ENCODE data around the gene PCDHGA9.
"Not testable (repeated sequence)": the region's sequence is repeated elsewhere in the genome, so short reads cannot be mapped to it uniquely, and the experiment has no call there.

The PCDHGA9 gene

DNA sequence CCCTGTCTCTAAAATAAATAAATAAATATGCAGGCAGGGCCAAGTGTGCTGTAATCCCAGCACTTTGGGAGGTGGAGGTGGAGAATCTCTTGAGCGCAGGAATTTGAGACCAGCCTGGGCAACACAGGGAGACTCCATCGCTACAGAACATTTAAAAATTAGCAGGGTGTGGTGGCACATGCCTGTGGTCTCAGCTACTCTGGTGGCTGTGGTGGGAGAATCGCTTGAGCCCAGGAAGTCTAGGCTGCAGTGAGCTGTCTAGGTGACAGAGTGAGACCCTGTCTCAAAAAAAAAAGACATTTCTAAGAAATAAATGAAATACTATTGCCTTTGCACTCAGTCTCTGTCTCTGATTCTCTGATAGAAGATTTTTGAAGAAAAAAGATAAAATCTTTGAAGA, 9.0 kb downstream of the PCDHGA9 start:
- TF ChIP-seq, protein P1, sequence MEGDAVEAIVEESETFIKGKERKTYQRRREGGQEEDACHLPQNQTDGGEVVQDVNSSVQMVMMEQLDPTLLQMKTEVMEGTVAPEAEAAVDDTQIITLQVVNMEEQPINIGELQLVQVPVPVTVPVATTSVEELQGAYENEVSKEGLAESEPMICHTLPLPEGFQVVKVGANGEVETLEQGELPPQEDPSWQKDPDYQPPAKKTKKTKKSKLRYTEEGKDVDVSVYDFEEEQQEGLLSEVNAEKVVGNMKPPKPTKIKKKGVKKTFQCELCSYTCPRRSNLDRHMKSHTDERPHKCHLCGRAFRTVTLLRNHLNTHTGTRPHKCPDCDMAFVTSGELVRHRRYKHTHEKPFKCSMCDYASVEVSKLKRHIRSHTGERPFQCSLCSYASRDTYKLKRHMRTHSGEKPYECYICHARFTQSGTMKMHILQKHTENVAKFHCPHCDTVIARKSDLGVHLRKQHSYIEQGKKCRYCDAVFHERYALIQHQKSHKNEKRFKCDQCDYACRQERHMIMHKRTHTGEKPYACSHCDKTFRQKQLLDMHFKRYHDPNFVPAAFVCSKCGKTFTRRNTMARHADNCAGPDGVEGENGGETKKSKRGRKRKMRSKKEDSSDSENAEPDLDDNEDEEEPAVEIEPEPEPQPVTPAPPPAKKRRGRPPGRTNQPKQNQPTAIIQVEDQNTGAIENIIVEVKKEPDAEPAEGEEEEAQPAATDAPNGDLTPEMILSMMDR (IDR thresholded peaks at IDR 0.05; ENCODE audit: insufficient read depth, low read length, poor library complexity, severe bottlenecking) = no peak
- no peaks in the 10 kb centered on the region for H3K36me3 ChIP-seq (ENCODE audit: control insufficient read depth, insufficient read depth, low read length)

DNA sequence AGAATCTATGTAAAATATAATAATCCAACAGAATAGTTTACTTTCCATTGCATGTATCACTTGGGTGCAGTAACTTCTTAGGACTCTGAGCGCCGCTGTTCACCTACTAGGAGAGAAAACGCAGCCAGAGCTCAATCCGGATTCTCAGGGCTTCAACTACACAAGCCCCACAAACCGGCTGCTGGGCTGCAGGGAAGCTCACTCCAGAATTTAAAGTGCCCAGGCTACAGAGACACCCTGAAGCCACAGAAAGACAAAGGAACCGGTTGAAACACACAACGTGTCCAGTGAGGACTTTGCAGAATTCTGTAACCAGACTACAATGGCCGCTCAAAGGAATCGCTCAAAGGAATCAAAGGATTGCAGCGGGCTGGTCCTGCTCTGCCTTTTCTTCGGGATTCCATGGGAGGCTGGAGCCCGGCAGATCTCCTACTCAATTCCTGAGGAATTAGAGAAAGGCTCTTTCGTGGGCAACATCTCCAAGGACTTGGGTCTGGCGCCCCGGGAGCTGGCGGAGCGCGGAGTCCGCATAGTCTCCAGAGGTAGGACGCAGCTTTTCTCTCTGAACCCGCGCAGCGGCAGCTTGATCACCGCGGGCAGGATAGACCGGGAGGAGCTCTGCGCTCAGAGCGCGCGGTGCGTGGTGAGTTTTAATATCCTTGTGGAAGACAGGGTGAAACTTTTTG, 10.4 kb downstream of the PCDHGA9 start, which contains the start of gene PCDHGA10:
Gene PCDHGA10 (plus strand): TSS at position 134 of the 686 bp plus-strand sequence. CDS start 189 bp downstream, at position 323.
- no peaks in the 10 kb centered on the region for H3K36me3 ChIP-seq (ENCODE audit: control insufficient read depth, insufficient read depth, low read length)
- peak within 1 kb of the TSS; percentile 62 for H3K4me3 ChIP-seq (replicated peaks; ENCODE audit: low read depth, low read length)
- no peak for DNase-seq (ENCODE audit: extremely low read depth, insufficient read length)
- TF ChIP-seq, protein P1 (IDR thresholded peaks at IDR 0.05; ENCODE audit: insufficient read depth, low read length, poor library complexity, severe bottlenecking) = peak; percentile 79
- no peaks in the 10 kb centered on the region for H3K27me3 ChIP-seq (replicated peaks; ENCODE audit: control insufficient read depth, insufficient read depth, low read length)

More for the DNA sequence above, 9.0 kb downstream of the PCDHGA9 start:
- no peak for DNase-seq (ENCODE audit: extremely low read depth, insufficient read length)
- Histone ChIP-seq H3K4me3 (replicated peaks; ENCODE audit: low read depth, low read length) (no peak overlapping the region), H3K27me3 (replicated peaks; ENCODE audit: control insufficient read depth, insufficient read depth, low read length) (no peaks in the 10 kb centered on the region)

DNA sequence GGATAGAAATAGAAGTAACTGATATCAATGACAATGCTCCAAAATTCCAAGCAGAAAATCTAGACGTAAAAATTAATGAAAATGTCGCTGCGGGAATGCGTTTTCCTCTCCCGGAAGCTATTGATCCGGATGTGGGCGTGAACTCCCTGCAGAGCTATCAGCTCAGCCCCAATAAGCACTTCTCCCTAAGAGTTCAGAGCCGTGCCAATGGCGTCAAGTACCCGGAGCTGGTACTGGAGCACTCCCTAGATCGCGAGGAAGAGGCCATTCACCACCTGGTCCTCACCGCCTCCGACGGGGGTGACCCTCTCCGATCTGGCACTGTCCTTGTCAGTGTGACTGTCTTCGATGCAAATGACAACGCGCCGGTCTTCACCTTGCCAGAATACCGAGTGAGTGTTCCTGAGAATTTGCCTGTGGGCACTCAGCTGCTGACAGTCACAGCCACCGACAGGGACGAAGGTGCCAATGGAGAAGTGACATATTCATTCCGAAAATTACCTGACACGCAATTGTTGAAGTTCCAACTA, 11.0 kb downstream of the PCDHGA9 start:
- H3K27me3 ChIP-seq (replicated peaks; ENCODE audit: control insufficient read depth, insufficient read depth, low read length) = no peaks in the 10 kb centered on the region
- no peak for DNase-seq (ENCODE audit: extremely low read depth, insufficient read length)
- H3K36me3 ChIP-seq (ENCODE audit: control insufficient read depth, insufficient read depth, low read length) = no peaks in the 10 kb centered on the region
- H3K4me3 ChIP-seq (replicated peaks; ENCODE audit: low read depth, low read length) = peak overlapping the region; percentile 62
- TF ChIP-seq, protein P1 (IDR thresholded peaks at IDR 0.05; ENCODE audit: insufficient read depth, low read length, poor library complexity, severe bottlenecking) = no peak

DNA sequence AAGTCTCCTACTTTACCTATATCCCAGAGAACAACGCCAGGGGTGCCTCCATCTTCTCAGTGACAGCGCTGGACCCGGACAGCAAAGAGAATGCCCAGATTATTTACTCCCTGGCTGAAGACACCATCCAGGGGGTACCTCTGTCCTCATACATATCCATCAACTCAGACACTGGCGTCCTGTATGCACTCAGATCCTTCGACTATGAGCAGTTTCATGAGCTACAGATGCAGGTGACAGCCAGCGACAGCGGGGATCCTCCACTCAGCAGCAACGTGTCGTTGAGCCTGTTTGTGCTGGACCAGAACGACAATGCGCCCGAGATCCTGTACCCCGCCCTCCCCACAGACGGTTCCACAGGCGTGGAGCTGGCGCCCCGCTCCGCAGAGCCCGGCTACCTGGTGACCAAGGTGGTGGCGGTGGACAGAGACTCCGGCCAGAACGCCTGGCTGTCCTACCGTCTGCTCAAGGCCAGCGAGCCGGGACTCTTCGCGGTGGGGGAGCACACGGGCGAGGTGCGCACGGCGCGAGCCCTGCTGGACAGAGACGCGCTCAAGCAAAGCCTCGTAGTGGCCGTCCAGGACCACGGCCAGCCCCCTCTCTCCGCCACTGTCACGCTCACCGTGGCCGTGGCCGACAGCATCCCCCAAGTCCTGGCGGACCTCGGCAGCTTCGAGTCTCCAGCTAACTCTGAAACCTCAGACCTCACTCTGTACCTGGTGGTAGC, 12.1 kb downstream of the PCDHGA9 start:
- H3K36me3 ChIP-seq (ENCODE audit: control insufficient read depth, insufficient read depth, low read length); H3K27me3 ChIP-seq (replicated peaks; ENCODE audit: control insufficient read depth, insufficient read depth, low read length); DNase-seq (ENCODE audit: extremely low read depth, insufficient read length): not testable (repeated sequence)
- H3K4me3 ChIP-seq (replicated peaks; ENCODE audit: low read depth, low read length) = peak overlapping the region; percentile 39; the same call in 1 of the 2 replicates

DNA sequence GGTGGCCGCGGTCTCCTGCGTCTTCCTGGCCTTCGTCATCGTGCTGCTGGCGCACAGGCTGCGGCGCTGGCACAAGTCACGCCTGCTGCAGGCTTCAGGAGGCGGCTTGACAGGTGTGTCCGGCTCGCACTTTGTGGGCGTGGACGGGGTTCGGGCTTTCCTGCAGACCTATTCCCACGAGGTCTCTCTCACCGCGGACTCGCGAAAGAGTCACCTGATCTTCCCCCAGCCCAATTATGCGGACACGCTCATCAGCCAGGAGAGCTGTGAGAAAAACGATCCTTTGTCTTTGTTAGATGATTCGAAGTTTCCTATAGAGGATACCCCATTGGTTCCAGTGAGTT, 12.7 kb downstream of the PCDHGA9 start:
- H3K27me3 ChIP-seq (replicated peaks; ENCODE audit: control insufficient read depth, insufficient read depth, low read length); H3K36me3 ChIP-seq (ENCODE audit: control insufficient read depth, insufficient read depth, low read length); DNase-seq (ENCODE audit: extremely low read depth, insufficient read length): not testable (repeated sequence)
- H3K4me3 ChIP-seq (replicated peaks; ENCODE audit: low read depth, low read length) = peak overlapping the region; percentile 39

DNA sequence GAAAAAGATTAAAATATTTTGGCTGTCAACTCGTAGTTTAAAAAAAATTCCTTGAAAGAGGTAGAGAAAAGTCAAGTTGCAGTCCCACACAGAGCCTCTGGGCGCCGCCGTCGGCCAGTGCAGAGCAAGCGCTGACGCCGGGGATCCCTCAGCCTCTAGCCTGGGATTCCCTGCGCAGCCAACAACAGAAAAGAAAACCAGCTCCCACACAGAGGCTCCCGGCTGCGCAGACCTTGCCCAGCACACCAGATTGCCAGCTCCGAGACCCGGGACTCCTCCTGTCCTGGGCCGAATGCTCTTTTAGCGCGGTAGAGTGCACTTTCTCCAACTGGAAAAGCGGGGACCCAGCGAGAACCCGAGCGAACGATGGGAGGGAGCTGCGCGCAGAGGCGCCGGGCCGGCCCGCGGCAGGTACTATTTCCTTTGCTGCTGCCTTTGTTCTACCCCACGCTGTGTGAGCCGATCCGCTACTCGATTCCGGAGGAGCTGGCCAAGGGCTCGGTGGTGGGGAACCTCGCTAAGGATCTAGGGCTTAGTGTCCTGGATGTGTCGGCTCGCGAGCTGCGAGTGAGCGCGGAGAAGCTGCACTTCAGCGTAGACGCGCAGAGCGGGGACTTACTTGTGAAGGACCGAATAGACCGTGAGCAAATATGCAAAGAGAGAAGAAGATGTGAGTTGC, 15.1 kb downstream of the PCDHGA9 start, which contains the start of gene PCDHGB7:
Gene PCDHGB7 (plus strand): TSS at position 184 of the 679 bp plus-strand sequence. CDS start 183 bp downstream, at position 367.
- TF ChIP-seq, protein P1 (IDR thresholded peaks at IDR 0.05; ENCODE audit: insufficient read depth, low read length, poor library complexity, severe bottlenecking) = peak; percentile 93
- H3K27me3 ChIP-seq (replicated peaks; ENCODE audit: control insufficient read depth, insufficient read depth, low read length); H3K36me3 ChIP-seq (ENCODE audit: control insufficient read depth, insufficient read depth, low read length): not testable (repeated sequence)
- H3K4me3 ChIP-seq (replicated peaks; ENCODE audit: low read depth, low read length) = peak within 1 kb of the TSS; percentile 66
- DNase-seq (ENCODE audit: extremely low read depth, insufficient read length) = peak; percentile 76

All from GM06990 (cell line).